Loucy (cell line): ENCODE measurements around the gene ARHGAP10.

Source experiments
- CTCF ChIP-seq: fragments of 200-600 bp; sonication (generic); conservative IDR thresholded peaks from 2 replicates; pipeline ENCODE4 v1.5.1; 2014; ENCODE audit warnings: mild to moderate bottlenecking, antibody characterized with exemption, low read length
- EZH2phosphoT487 ChIP-seq: fragments of 200-600 bp; IDR thresholded peaks from 2 replicates; pipeline ENCODE4 v1.6.1; 2018; ENCODE audit warnings: antibody characterized with exemption, mild to moderate bottlenecking, moderate library complexity, borderline replicate concordance

- TF ChIP-seq CTCF: no peak
- no peak for TF ChIP-seq EZH2phosphoT487
Observed at GRCh38 chr4:147717878-147718277, 14.0 kb upstream of the ARHGAP10 start.
